A172 (cell line): Measurements from ENCODE around the gene LRP1-AS. TPM values are rescaled to one million over a fixed set of nuclear protein-coding genes. Genes with fewer than 3 reads are reported as not detected.

Experiments used
- DNase-seq: peaks from one replicate; pipeline ENCODE4 v3.0.0-alpha.2; 2015; ENCODE audit warnings: low spot score
- total RNA-seq: library from RNA; depleted of rRNA; stranded (reverse); fragments of >200 nt; shearing (Covaris generic); gene quantifications from 2 replicates; pipeline ENCODE4 v1.2.3, GENCODE V29; 2014

The LRP1-AS gene
- total RNA-seq, 1 experiment from 2014 or later: not detected

DNA sequence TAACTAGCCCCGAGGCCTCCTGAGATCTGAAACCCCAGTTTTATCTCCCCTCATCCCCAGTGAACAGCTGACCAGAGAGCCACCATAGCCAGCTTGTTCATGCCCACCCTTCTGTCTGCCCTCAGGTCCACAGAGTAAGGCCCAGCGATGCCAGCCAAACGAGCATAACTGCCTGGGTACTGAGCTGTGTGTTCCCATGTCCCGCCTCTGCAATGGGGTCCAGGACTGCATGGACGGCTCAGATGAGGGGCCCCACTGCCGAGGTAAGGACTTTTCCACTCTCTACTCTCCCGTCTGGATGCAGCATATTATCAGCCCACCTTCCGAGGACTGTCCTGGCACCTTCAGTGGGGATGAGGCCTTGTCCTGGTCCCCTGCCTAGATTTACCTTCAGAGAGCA, 6.2 kb downstream of the LRP1-AS start:
- no peak for DNase-seq

DNA sequence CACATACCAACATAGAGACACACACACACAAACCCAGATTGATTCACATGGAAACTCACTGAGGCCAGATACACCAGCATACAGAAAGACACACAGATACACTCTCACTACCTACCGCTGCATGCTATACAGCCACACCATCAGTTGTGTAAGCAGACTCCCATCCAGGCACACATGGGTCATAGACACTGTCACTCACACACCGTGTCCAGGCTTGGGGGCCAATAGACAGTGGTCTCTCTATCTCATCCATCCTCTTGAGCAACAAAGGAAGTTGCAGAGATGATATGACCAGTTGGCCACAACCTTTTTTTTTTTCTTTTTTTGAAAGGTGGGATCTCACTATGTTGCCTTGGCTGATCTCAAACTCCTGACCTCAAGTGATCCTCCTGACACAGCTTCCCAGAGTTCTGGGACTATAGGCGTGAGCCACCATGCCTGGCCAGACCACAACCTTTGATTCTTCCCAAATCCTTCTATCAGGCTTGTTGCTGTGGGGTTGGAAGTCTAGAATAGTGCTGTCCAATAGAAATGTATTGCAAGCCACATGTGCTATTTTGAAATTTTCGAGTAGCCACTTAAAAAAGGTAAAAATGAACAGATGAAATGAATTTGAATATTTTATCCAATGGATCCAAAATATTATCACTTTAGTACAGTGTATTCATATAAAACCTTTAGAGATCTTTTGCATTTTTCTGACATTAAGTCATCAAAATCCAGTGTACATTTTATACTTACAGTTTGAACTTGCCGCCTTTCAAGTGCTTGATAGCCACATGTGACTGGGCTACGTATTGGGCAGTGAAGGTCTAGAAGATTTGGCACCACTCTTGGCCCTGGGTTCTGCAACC, 7.4 kb downstream of the LRP1-AS start:
- DNase-seq: peak; percentile 43

DNA sequence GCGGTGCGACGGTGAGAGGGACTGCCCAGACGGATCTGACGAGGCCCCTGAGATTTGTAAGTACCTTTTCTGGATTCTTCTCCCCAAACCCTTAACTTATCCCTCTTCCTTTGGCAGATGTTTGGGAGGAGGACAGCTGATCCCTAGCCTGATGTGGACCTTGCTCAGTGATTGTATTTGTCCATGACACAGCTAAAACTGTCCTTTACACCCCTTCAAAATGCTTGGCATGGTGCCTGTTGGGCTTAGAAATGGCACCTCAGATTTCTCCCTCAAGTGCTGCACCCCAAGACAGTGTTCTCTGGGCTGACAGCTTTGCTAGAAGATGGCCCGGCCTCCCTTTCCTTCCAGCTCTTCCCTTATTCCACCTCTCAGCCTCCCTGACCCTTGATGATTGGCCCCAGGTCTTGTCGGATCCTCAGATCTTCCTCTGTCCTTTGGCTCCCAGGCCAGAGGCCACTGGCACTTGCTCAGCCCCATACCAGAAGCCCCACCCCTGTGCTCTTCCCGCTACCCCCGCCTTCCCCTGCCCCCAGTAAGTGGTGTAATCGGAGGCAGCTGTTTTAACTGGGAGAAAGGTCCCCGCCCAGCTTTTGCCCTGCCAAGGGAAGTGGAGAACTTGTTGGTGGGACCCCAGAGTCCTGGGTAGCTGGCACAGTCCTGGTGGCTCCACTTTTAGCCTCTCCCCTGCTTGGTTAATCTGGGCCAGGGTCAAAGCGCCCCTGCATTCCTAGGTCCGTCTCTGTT, 8.7 kb downstream of the LRP1-AS start:
- DNase-seq: no peak

DNA sequence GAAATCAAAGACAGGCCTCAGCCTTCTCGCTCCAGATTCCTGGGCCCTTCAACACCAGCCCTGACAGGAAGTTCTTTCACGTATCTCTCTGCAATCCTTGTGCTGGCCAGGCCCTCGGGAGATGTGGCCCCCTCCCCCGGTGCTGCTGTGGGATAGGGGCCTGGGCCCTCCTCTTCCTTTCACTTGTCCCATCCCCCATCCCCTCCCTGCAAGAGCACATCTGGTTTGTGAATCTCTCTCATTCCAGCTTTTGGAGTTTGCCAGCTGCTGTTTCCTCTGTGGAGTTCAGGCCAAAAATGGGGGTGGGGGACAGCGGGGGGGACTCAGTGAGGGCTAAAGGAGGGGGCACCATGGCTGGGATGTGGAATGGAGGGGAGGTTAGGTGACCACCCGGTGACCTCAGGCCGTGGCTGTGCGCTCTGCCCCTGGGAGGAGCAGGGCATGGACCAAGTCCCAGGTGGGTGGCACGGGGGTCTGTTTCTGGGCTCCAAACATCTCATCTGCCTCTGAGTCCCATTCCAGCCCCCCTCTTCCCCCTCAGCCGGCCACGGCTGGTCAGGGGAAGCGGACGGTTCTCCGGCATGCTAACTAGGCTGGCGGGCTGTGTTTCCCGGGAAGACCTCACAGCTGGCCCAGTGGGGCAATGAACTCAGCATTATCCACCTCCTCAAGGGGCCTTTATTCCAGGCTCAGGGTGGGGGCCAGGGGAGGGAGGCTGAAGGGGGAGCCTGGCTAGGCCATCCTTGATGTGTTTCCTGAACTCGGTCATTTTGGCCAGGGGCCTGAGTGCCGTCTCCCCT, 11.7 kb downstream of the LRP1-AS start:
- no peak for DNase-seq

- no peak for DNase-seq
Measured at GRCh38 chr12:57134949-57135348, 12.5 kb downstream of the LRP1-AS start.

DNA sequence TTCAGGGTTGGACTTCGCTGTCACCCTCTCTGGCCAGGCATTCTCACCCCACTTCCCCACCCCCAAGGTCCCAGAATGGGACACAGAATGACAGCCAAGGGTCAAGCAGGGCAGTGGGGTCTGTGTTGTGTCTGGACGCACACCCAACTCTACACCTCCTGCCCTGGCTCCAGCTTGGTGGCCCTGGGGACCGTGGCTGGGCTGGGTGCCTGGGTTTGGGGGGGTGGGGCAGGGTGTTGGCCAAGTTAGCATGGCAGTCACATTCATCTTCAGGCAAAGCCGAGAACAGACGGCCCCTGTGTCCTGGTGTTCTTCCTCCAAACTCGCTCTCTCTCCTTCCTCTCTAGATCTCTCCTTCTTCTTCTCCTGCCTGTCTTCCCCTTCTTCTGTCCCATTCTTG, 13.5 kb downstream of the LRP1-AS start:
- DNase-seq: no peak

DNA sequence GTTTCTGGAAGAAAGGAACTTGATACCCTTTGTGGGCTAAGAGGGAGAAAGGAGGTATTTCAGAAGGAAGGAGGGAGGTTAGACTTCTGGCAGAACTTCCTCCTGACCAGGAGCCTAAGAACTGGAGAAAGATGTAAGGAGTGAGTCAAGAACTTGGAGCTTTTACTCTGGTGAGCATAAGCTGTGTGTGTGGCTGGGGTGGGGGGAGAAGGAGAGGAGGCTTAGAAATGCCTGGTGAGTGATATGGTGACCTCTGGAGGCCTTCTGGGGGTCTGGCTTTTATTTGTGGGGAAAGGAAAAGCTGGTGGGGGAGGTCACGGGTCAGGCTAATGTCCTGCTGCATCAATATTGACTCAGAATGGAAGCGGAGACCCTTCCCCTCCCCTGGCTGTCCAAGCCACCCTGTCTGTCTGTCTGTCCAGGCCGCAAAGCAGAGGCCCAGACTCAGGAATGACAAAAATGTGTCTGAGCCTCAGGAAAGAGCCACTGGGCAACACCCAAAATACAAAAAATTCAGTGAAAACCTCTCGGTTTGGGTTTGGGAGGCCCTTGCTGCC, 14.3 kb downstream of the LRP1-AS start:
- peak; percentile 40 for DNase-seq

- no peak for DNase-seq
Measured at GRCh38 chr12:57131896-57132744, 15.3 kb downstream of the LRP1-AS start.

- no peak for DNase-seq
Measured at GRCh38 chr12:57130941-57131340, 16.5 kb downstream of the LRP1-AS start.

DNA sequence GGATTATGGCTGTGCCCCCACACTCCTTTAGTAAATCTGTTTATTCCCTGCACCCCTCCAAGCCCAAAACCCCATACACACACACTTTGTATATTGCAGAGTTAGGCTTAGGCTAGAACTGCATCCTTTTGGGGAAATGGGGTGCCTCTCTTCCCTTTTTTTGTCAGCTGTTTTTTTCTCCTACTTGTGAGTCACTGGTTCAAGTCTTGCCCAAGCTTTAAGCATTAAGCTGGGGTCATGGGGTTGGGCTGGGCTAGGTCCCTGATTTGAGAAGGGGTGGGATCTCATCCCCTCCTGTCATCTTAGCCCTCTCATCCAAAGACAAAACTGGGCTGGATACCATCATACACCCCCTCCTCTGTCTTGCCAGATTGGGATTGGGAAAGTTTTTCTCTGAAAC, 17.5 kb downstream of the LRP1-AS start:
- DNase-seq: no peak

GRCh38 chr12:57129321-57129842, 18.0 kb downstream of the LRP1-AS start:
- DNase-seq: no peak

GRCh38 chr12:57128519-57129247, 18.7 kb downstream of the LRP1-AS start:
- no peak for DNase-seq

DNA sequence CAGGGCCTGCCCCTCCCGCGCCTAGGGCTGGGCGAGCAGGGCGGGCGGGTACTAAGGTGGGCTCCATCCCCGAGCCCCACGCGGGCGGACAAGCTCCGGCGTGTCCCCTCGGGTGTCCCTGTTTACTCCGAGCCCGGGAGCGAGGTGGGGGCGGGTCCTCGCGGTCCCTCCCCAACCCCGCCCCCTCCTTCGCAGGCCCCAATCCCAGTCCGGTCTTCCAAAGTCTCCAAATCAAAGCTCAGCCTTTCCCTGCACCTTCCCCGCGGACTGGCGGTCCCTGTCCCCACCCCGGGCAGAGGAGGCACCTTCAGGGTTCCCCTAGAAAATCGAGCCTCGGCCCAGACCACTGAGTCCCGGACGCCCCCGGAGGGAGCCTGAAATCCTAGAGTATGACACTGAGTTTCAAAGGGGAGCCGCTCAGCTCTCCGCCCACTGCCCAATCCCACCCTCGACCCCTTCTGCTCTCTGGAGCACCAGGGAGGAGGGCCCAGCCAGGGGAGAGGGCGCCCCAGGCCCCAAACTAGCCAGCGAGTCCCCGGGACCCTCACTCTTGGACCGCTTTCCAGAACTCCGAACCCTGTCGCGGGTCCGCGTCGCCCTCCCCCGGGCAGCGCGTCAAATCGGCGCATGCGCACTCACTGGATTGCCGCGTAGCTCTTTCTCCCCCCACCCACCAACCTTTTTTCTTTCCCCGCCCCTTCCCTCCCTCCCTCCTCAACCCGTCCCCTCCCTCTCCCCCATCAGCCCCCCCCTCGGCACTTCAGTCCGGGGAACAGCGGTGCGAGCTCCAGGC, 19.5 kb downstream of the LRP1-AS start, which contains the start of gene LRP1:
TSS of gene LRP1 (plus strand) at position 758 of the 793 bp plus-strand sequence. CDS start 482 bp downstream, outside the sequence.
- DNase-seq: peak; percentile 72

GRCh38 chr12:57127101-57127725, 20.2 kb downstream of the LRP1-AS start:
- peak; percentile 57 for DNase-seq

GRCh38 chr12:57126561-57126960, 20.9 kb downstream of the LRP1-AS start:
- no peak for DNase-seq

- DNase-seq: no peak
Measured at GRCh38 chr12:57126061-57126460, 21.4 kb downstream of the LRP1-AS start.

GRCh38 chr12:57124261-57124877, 23.1 kb downstream of the LRP1-AS start:
- peak; percentile 64 for DNase-seq

- no peak for DNase-seq
Measured at GRCh38 chr12:57123813-57124212, 23.6 kb downstream of the LRP1-AS start.
